SK-N-SH (cell line): ENCODE data around the gene LPIN2.

Experiments used
- EP300 ChIP-seq, 2 experiments: IDR thresholded peaks; 2 replicates each; pipeline versions ENCODE4 v1.4.0 to v1.6.1; 2012; ENCODE audit warnings: borderline replicate concordance in 1 of 2, low read depth in 1 of 2, low read length in 1 of 2
- EZH2phosphoT487 ChIP-seq: fragments of 200-600 bp; sonication (generic); IDR thresholded peaks from 2 replicates; pipeline ENCODE4 v1.6.1; 2017; ENCODE audit warnings: low read depth, mixed run types, mild to moderate bottlenecking, antibody characterized with exemption, moderate library complexity, borderline replicate concordance
- FOXM1 ChIP-seq: IDR thresholded peaks from 2 replicates; pipeline ENCODE4 v1.4.0; 2012; ENCODE audit warnings: low read depth, mild to moderate bottlenecking
- POLR2AphosphoS5 ChIP-seq: IDR thresholded peaks from 2 replicates; pipeline ENCODE4 v1.6.1; 2012; ENCODE audit warnings: low read depth, low read length
- RAD21 ChIP-seq: IDR thresholded peaks from 2 replicates; pipeline ENCODE4 v1.6.1; 2012; ENCODE audit warnings: mild to moderate bottlenecking, low read length
- SIN3A ChIP-seq: IDR thresholded peaks from 2 replicates; pipeline ENCODE4 v1.6.1; 2012; ENCODE audit warnings: low read depth, mild to moderate bottlenecking, low read length, moderate library complexity, borderline replicate concordance
- YY1 ChIP-seq: IDR thresholded peaks from 2 replicates; pipeline ENCODE4 v1.4.0; 2012; ENCODE audit warnings: low read depth, mild to moderate bottlenecking
- TF ChIP-seq, protein P1 (sequence below): fragments of 200-600 bp; sonication (generic); IDR thresholded peaks from 2 replicates; pipeline ENCODE4 v1.6.1; 2017; ENCODE audit warnings: antibody characterized with exemption, mild to moderate bottlenecking, moderate library complexity
- TF ChIP-seq, protein P2 (sequence below): IDR thresholded peaks from 2 replicates; pipeline ENCODE4 v1.4.0; 2012; ENCODE audit warnings: low read depth, borderline replicate concordance
- TF ChIP-seq, protein P3 (sequence below): IDR thresholded peaks from 2 replicates; pipeline ENCODE4 v1.4.0; 2012; ENCODE audit warnings: low read depth, borderline replicate concordance

DNA sequence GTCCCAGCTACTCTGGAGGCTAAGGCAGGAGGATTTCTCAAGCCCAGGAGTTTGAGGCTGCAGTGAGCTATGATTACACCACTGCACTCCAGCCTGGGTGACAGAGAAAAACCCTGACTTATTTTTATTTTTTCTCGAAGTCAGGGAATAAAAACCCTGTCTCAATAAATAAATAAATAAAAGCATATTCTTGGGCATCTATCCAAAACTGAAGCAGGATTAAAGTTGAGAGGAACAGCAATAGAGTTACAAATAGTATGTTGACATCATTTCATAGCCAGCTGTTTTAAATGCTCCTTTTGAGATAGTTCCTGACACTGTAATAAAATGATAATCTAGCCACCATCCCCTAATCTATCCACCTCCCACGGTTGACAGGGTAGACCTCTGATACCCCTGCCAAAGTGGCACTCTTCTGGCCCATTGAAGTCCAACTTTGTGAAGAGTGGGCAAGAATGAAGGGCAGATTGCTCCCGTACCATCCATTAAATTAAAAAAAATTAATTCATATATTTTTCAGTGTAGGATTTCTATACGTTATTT, 42.3 kb upstream of the LPIN2 start:
- TF ChIP-seq, protein P1, sequence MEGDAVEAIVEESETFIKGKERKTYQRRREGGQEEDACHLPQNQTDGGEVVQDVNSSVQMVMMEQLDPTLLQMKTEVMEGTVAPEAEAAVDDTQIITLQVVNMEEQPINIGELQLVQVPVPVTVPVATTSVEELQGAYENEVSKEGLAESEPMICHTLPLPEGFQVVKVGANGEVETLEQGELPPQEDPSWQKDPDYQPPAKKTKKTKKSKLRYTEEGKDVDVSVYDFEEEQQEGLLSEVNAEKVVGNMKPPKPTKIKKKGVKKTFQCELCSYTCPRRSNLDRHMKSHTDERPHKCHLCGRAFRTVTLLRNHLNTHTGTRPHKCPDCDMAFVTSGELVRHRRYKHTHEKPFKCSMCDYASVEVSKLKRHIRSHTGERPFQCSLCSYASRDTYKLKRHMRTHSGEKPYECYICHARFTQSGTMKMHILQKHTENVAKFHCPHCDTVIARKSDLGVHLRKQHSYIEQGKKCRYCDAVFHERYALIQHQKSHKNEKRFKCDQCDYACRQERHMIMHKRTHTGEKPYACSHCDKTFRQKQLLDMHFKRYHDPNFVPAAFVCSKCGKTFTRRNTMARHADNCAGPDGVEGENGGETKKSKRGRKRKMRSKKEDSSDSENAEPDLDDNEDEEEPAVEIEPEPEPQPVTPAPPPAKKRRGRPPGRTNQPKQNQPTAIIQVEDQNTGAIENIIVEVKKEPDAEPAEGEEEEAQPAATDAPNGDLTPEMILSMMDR: no peak
- TF ChIP-seq, protein P2, sequence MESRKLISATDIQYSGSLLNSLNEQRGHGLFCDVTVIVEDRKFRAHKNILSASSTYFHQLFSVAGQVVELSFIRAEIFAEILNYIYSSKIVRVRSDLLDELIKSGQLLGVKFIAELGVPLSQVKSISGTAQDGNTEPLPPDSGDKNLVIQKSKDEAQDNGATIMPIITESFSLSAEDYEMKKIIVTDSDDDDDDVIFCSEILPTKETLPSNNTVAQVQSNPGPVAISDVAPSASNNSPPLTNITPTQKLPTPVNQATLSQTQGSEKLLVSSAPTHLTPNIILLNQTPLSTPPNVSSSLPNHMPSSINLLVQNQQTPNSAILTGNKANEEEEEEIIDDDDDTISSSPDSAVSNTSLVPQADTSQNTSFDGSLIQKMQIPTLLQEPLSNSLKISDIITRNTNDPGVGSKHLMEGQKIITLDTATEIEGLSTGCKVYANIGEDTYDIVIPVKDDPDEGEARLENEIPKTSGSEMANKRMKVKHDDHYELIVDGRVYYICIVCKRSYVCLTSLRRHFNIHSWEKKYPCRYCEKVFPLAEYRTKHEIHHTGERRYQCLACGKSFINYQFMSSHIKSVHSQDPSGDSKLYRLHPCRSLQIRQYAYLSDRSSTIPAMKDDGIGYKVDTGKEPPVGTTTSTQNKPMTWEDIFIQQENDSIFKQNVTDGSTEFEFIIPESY: no peak
- TF ChIP-seq, protein P3, sequence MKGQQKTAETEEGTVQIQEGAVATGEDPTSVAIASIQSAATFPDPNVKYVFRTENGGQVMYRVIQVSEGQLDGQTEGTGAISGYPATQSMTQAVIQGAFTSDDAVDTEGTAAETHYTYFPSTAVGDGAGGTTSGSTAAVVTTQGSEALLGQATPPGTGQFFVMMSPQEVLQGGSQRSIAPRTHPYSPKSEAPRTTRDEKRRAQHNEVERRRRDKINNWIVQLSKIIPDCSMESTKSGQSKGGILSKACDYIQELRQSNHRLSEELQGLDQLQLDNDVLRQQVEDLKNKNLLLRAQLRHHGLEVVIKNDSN: no peak
- TF ChIP-seq YY1 (no peak), SIN3A (no peak), POLR2AphosphoS5 (no peak), RAD21 (no peak), EP300 (IDR thresholded peaks at IDR 0.05; ENCODE audit: borderline replicate concordance in 1 of 2, low read depth in 1 of 2, low read length in 1 of 2) (no peak), EZH2phosphoT487 (no peak), FOXM1 (no peak)
